ENCODE data around the gene CUTA. TPM values are rescaled to one million over a fixed set of nuclear protein-coding genes. Genes with fewer than 3 reads are reported as not detected.
"Not testable (repeated sequence)": the region's sequence is repeated elsewhere in the genome, so short reads cannot be mapped to it uniquely, and the experiment has no call there.

The CUTA gene
- total and polyA plus RNA-seq, 2 of the 13 experiments (the other 11 are each of a cell fraction or from before 2014, with no cell fraction given), result 170 to 180 TPM

- intact Hi-C loops (cut with micrococcal nuclease; ENCODE audit: unreplicated experiment), result not testable (repeated sequence)
- H3K79me2 ChIP-seq (ENCODE audit: insufficient read depth, low read length), result peaks cover 29% of the 10 kb centered on the region
Measured at GRCh38 chr6:33399881-33400280, 18.0 kb downstream of the CUTA start.

DNA sequence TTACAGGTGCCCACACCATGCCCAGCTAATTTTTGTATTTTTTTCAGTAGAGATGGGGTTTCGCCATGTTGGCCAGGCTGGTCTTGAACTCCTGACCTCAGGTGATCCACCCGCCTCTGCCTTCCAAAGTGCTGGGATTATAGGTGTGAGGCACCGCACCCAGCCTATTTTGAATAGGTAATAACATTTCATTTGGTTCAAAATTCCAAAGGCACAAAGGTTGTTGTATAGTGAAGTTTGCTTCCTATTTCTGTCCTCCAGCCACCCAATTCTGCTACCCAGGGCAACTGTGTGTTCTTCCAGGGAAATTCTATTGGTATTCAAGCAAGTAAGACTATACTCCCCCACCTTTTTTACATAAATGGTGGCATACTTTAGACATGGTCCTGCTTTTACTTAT lies 19.3 kb downstream of the CUTA start:
- 95% methylated on average over 3 of the region's 3 CpGs for WGBS (ENCODE audit: low lambda C conversion rate)
- peaks cover 42% of the 10 kb centered on the region for H3K79me2 ChIP-seq (ENCODE audit: insufficient read depth, low read length)
- in situ Hi-C loops (cut with HindIII; ENCODE audit: extremely low pct_ligation_motif_present, low pct_unique_long_range_greater_than_20kb); FAIRE-seq; H3K4me2 ChIP-seq (ENCODE audit: low read depth, low read length); POLR2A ChIA-PET; ATAC-seq; DNase-seq (ENCODE audit: low spot score); H4K20me1 ChIP-seq (ENCODE audit: insufficient read depth, low read length); H3K9ac ChIP-seq (ENCODE audit: insufficient read depth, low read depth, low read length); H3K9me3 ChIP-seq (ENCODE audit: low read length); H3K27ac ChIP-seq (ENCODE audit: extremely low read length, insufficient read depth, low read length); intact Hi-C loops (cut with micrococcal nuclease; ENCODE audit: unreplicated experiment); H3K4me3 ChIP-seq (replicated peaks in 1 of 3; ENCODE audit: insufficient read depth in 1 of 3, low read depth in 2 of 3, low read length in 3 of 3); BruUV-seq (replicated peaks); CTCF ChIA-PET (ENCODE audit: low intra/inter-chr PET ratio, low total read pairs); H3K27me3 ChIP-seq (ENCODE audit: control insufficient read depth in 1 of 2, insufficient read depth in 2 of 2, low read length in 2 of 2); H2AFZ ChIP-seq (ENCODE audit: low read length): not testable (repeated sequence)
- peaks cover 27% of the 10 kb centered on the region for H3K4me1 ChIP-seq (ENCODE audit: insufficient read depth, low read length)
- peaks cover 16 to 47% of the 10 kb centered on the region in 2 experiments for H3K36me3 ChIP-seq (replicated peaks in 1 of 2; ENCODE audit: control insufficient read depth in 1 of 2, insufficient read depth in 2 of 2, low read length in 2 of 2)

More at GRCh38 chr6:33399881-33400280, 18.0 kb downstream of the CUTA start:
- peaks cover 27 to 60% of the 10 kb centered on the region in 2 experiments for H3K36me3 ChIP-seq (replicated peaks in 1 of 2; ENCODE audit: control insufficient read depth in 1 of 2, insufficient read depth in 2 of 2, low read length in 2 of 2)
- POLR2A ChIA-PET; H3K4me3 ChIP-seq (replicated peaks in 1 of 3; ENCODE audit: insufficient read depth in 1 of 3, low read depth in 2 of 3, low read length in 3 of 3); H3K9ac ChIP-seq (ENCODE audit: insufficient read depth, low read depth, low read length); DNase-seq (ENCODE audit: low spot score); H3K9me3 ChIP-seq (ENCODE audit: low read length); H2AFZ ChIP-seq (ENCODE audit: low read length); ATAC-seq; H3K27ac ChIP-seq (ENCODE audit: extremely low read length, insufficient read depth, low read length); BruUV-seq (replicated peaks); H3K4me2 ChIP-seq (ENCODE audit: low read depth, low read length); H3K27me3 ChIP-seq (ENCODE audit: control insufficient read depth in 1 of 2, insufficient read depth in 2 of 2, low read length in 2 of 2); CTCF ChIA-PET (ENCODE audit: low intra/inter-chr PET ratio, low total read pairs); H4K20me1 ChIP-seq (ENCODE audit: insufficient read depth, low read length); FAIRE-seq; TF ChIP-seq CREB1, ATF7 (CRISPR knock-in tag; IDR thresholded peaks at IDR 0.05): not testable (repeated sequence)
- H3K4me1 ChIP-seq (ENCODE audit: insufficient read depth, low read length), result peaks cover 14% of the 10 kb centered on the region
- in situ Hi-C loops (cut with HindIII; ENCODE audit: extremely low pct_ligation_motif_present, low pct_unique_long_range_greater_than_20kb), result loop anchor here (25.0 kb wide), 1 partner anchor 113 kb away; the partner anchor contains the start of genes B3GALT4, PFDN6, RGL2 and WDR46
- WGBS (ENCODE audit: low lambda C conversion rate), result 99% methylated on average over 6 of the region's 6 CpGs
- TF ChIP-seq CREB1 (IDR thresholded peaks at IDR 0.05), result peak; percentile 70
- TF ChIP-seq ATF7 (IDR thresholded peaks at IDR 0.05), result peak; percentile 66; the same call in 1 of the 2 replicates

Measured in HepG2 (cell line).